BJ (cell line): ENCODE data around the gene ZNF846. TPM values are rescaled to one million over a fixed set of nuclear protein-coding genes. Genes with fewer than 3 reads are reported as not detected.
"Not testable (repeated sequence)": the region's sequence is repeated elsewhere in the genome, so short reads cannot be mapped to it uniquely, and the experiment has no call there.

Source experiments
- CTCF ChIA-PET: fragments of 350-600 bp; formaldehyde crosslinking; extraction: SDS; loops from one replicate; lab custom pipeline; 2021; ENCODE audit warnings: antibody characterized with exemption, inconsistent platforms; lab: Yijun Ruan, JAX
- POLR2A ChIA-PET: fragments of 300-600 bp; sonication (Branson Sonifier 250); formaldehyde crosslinking; extraction: SDS; loops from one replicate; lab custom pipeline; 2021; ENCODE audit warnings: antibody characterized with exemption; lab: Charles Lee
- DNase-seq: peaks from one replicate; pipeline ENCODE4 v3.0.0-alpha.2; 2011; ENCODE audit warnings: low read depth
- H3K27me3 ChIP-seq: 2 replicates; pipeline ENCODE4 v1.6.0; 2011; ENCODE audit warnings: low read length; ENCODE audit not compliant: control insufficient read depth, insufficient read depth
- H3K36me3 ChIP-seq: 2 replicates; pipeline ENCODE4 v1.5.1; 2011; ENCODE audit warnings: low read length; ENCODE audit not compliant: control insufficient read depth, insufficient read depth
- H3K4me3 ChIP-seq: 2 replicates; pipeline ENCODE4 v1.5.1; 2011; ENCODE audit warnings: low read depth, mild to moderate bottlenecking, control low read depth, low read length
- CTCF ChIP-seq: IDR thresholded peaks from 2 replicates; pipeline ENCODE4 v1.5.1; 2011; ENCODE audit warnings: low read depth, mild to moderate bottlenecking, control low read depth, inconsistent platforms, low read length, moderate library complexity; ENCODE audit not compliant: insufficient read depth
- polyA plus RNA-seq: library from polyadenylated mRNA; depleted of rRNA; stranded (reverse); fragments of >200 nt; gene quantifications from 2 replicates; pipeline ENCODE4 v1.2.3, GENCODE V29; 2011

ZNF846 gene
- polyA plus RNA-seq, 1 experiment, result 3.6 TPM

GRCh38 chr19:9735986-9736385 lies 32.6 kb downstream of the ZNF846 start:
- H3K36me3 ChIP-seq, result no peaks in the 10 kb centered on the region
- no peak for TF ChIP-seq CTCF
- no peak overlapping the region for H3K4me3 ChIP-seq
- DNase-seq, result no peak
- H3K27me3 ChIP-seq, result no peaks in the 10 kb centered on the region
- ChIA-PET CTCF (no interaction called here), POLR2A (no interaction called here)

- H3K27me3 ChIP-seq, POLR2A ChIA-PET, DNase-seq, H3K4me3 ChIP-seq, H3K36me3 ChIP-seq, CTCF ChIA-PET: not testable (repeated sequence)
These were observed 38.5 kb downstream of the ZNF846 start for GRCh38 chr19:9730056-9730455.

GRCh38 chr19:9729162-9729561 lies 39.4 kb downstream of the ZNF846 start:
- POLR2A ChIA-PET, result no interaction called here
- no peak for DNase-seq
- CTCF ChIA-PET, result no interaction called here
- H3K36me3 ChIP-seq, result no peaks in the 10 kb centered on the region
- no peaks in the 10 kb centered on the region for H3K27me3 ChIP-seq
- TF ChIP-seq CTCF, result no peak
- H3K4me3 ChIP-seq, result no peak overlapping the region

GRCh38 chr19:9727644-9728043 lies 40.9 kb downstream of the ZNF846 start:
- DNase-seq, result no peak
- Histone ChIP-seq H3K4me3 (no peak overlapping the region), H3K36me3 (no peaks in the 10 kb centered on the region), H3K27me3 (no peaks in the 10 kb centered on the region)
- ChIA-PET POLR2A (no interaction called here), CTCF (no interaction called here)
- TF ChIP-seq CTCF, result no peak

- POLR2A ChIA-PET, CTCF ChIA-PET, H3K4me3 ChIP-seq, H3K27me3 ChIP-seq, H3K36me3 ChIP-seq, DNase-seq: not testable (repeated sequence)
These were observed 42.9 kb downstream of the ZNF846 start for GRCh38 chr19:9725508-9726201.

- POLR2A ChIA-PET, result no interaction called here
- TF ChIP-seq CTCF, result no peak
These were observed 44.4 kb downstream of the ZNF846 start for GRCh38 chr19:9724157-9724556.

More at GRCh38 chr19:9724157-9724556, 44.4 kb downstream of the ZNF846 start:
- no peak for DNase-seq
- CTCF ChIA-PET, result no interaction called here
- Histone ChIP-seq H3K36me3 (no peaks in the 10 kb centered on the region), H3K4me3 (no peak overlapping the region), H3K27me3 (no peaks in the 10 kb centered on the region)
